GM10266 (cell line): ENCODE data around the gene TSR1.

Experiments used
- DNase-seq: peaks from one replicate; pipeline ENCODE4 v3.0.0; 2012; ENCODE audit errors: extremely low spot score
- CTCF ChIP-seq: IDR thresholded peaks from 2 replicates; pipeline ENCODE4 v1.5.1; 2012; ENCODE audit warnings: mild to moderate bottlenecking, low read depth; ENCODE audit not compliant: control insufficient read depth, insufficient read depth; ENCODE audit errors: missing control alignments

The TSR1 gene

DNA sequence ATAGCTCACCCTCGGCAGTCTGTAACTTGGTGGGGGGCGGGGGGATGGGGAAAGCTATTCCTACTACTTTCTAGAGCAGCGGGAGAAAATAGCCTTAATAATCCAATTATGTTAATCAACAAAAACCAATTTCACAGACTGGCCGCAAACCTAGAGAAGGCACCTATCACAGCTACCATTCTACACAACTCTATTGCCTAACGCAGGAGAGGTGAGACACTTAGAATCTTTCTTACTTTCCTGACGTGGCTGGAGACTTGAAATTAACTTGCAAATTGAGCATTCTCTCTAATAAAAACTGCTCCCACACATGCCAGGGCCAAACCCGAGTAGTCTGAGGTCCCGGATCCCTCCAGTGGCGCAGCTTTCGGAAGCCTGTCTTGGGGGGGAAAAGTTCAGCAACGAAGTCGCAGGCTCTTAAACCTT lies 33.5 kb downstream of the TSR1 start:
- peak; percentile 28 for DNase-seq
- TF ChIP-seq CTCF, result no peak

GRCh38 chr17:2299756-2300155 lies 36.5 kb downstream of the TSR1 start:
- no peak for TF ChIP-seq CTCF
- no peak for DNase-seq

GRCh38 chr17:2299136-2299535 lies 37.1 kb downstream of the TSR1 start:
- no peak for TF ChIP-seq CTCF

DNA sequence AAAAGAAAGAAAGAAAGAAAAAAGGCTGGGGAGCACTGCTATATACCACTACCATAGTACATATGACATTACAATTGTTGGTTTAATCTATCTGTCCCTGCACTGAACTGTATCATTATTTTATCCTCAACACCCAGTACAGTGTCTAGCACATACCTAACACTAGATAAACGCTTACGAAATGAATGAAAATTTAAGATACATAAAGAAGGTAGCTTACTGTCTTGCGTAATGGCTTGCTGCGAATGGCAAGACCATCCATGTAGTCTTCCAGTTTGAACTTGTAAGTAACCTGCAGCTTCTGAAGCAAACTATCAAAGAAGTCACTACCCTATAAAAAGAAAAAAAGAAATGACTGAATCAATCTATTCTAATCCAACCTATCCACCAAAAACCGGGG lies 39.2 kb downstream of the TSR1 start:
- DNase-seq, result no peak
- TF ChIP-seq CTCF, result no peak

More at GRCh38 chr17:2299136-2299535, 37.1 kb downstream of the TSR1 start:
- DNase-seq, result no peak

DNA sequence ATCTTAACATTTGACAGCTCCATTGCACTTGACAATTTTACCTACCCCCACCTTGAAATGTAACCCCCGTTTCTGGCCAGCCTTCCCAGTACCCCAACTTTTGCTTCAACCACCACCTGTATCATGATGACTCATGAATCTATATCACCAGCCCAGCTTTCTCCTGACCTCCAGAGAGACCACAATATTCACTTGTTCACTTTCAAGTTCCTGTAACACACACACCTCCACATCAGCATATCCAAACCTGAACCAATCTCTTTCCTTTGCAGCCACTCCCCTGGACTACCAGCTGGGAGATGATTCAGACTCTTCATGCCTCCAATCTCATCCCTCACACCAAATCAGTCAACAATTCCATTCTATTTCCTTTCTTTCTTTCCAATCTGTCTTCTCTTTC lies 40.7 kb downstream of the TSR1 start:
- no peak for TF ChIP-seq CTCF
- no peak for DNase-seq

GRCh38 chr17:2292100-2292499 lies 44.2 kb downstream of the TSR1 start:
- DNase-seq, result no peak
- TF ChIP-seq CTCF, result no peak

GRCh38 chr17:2289878-2290478 lies 46.3 kb downstream of the TSR1 start:
- no peak for DNase-seq
- TF ChIP-seq CTCF, result no peak
